Ovary (tissue), 3 donors: ENCODE results near the gene ADAD2.

Experiments used
- EP300 ChIP-seq: sonication (generic); formaldehyde crosslinking; IDR thresholded peaks from one replicate; pipeline ENCODE4 v1.6.1; 2017; ENCODE audit warnings: antibody characterized with exemption
- POLR2A ChIP-seq: fragments of 450-650 bp; IDR thresholded peaks from one replicate; pipeline ENCODE4 v1.6.1; 2017; ENCODE audit warnings: antibody characterized with exemption, mild to moderate bottlenecking, moderate library complexity
- TF ChIP-seq, protein P1 (sequence below), 3 donors: fragments of 450-650 bp in 2 of 3; fragments of 200-600 bp in 1 of 3; IDR thresholded peaks; one replicate each; pipeline versions ENCODE4 v1.5.1 to v1.8.0; 2016 to 2022; ENCODE audit warnings: antibody characterized with exemption in 3 of 3, mild to moderate bottlenecking in 1 of 3
- donor health status: DM: no; HTN: no; CAD: no.

DNA sequence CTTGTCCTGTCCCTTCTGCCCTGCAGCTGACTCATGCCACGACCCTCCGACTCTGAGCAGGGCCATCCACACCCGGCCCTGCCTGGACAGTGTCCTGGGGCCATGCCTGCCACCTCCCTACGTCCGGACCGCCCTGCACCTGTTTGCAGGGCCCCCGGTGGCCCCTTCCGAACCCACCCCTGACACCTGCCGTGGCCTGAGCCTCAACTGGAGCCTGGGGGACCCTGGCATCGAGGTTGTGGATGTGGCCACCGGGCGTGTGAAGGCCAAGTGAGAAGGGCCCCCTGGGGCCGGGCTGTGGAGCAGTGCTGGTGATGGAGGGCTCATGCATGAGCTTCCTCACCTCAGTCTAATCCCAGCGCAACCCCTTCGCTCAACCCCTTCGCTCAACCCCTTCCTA is 5.1 kb downstream of the ADAD2 start:
- TF ChIP-seq POLR2A (no peak), EP300 (no peak)
- TF ChIP-seq, protein P1, sequence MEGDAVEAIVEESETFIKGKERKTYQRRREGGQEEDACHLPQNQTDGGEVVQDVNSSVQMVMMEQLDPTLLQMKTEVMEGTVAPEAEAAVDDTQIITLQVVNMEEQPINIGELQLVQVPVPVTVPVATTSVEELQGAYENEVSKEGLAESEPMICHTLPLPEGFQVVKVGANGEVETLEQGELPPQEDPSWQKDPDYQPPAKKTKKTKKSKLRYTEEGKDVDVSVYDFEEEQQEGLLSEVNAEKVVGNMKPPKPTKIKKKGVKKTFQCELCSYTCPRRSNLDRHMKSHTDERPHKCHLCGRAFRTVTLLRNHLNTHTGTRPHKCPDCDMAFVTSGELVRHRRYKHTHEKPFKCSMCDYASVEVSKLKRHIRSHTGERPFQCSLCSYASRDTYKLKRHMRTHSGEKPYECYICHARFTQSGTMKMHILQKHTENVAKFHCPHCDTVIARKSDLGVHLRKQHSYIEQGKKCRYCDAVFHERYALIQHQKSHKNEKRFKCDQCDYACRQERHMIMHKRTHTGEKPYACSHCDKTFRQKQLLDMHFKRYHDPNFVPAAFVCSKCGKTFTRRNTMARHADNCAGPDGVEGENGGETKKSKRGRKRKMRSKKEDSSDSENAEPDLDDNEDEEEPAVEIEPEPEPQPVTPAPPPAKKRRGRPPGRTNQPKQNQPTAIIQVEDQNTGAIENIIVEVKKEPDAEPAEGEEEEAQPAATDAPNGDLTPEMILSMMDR (IDR thresholded peaks at IDR 0.05) = no peak
